PC-3 (cell line): ENCODE data around the gene LPXN. TPM values are rescaled to one million over a fixed set of nuclear protein-coding genes. Genes with fewer than 3 reads are reported as not detected.

ENCODE experiments used
- ATAC-seq: fragments of 200-7000 bp; cut with Tn5 transposase; 2 replicates; pipeline ENCODE4 v1.9.1; 2020; ENCODE audit warnings: mild to moderate bottlenecking, moderate library complexity
- BruUV-seq: library from RNA; stranded (reverse); fragments of 400-500 nt; replicated peaks from 2 replicates; lab custom pipeline; 2021; lab: Mats Ljungman, UMichigan
- CTCF ChIA-PET: fragments of 300-600 bp; sonication (Branson Sonifier 250); formaldehyde crosslinking; loops from one replicate; lab custom pipeline; 2022; ENCODE audit warnings: antibody characterized with exemption; lab: Charles Lee
- POLR2A ChIA-PET: fragments of 300-600 bp; sonication (Branson Sonifier 250); formaldehyde crosslinking; loops from one replicate; lab custom pipeline; 2022; ENCODE audit warnings: antibody characterized with exemption; ENCODE audit not compliant: unreplicated experiment; lab: Charles Lee
- DNase-seq: peaks from one replicate; pipeline ENCODE4 v3.0.0-alpha.2; 2015
- H2AFZ ChIP-seq: fragments of 300-600 bp; sonication (generic); 2 replicates; pipeline ENCODE4 v1.6.0; 2016; ENCODE audit warnings: antibody characterized with exemption, low read length
- H3F3A ChIP-seq: fragments of 300-600 bp; sonication (generic); one replicate; pipeline ENCODE4 v1.6.0; 2017; ENCODE audit warnings: antibody characterized with exemption, low read length, control low read depth, mild to moderate bottlenecking; ENCODE audit not compliant: unreplicated experiment
- H3K27ac ChIP-seq: fragments of 300-600 bp; sonication (generic); 2 replicates; pipeline ENCODE4 v1.5.1; 2016; ENCODE audit warnings: mild to moderate bottlenecking, low read length
- H3K27me3 ChIP-seq: fragments of 300-600 bp; sonication (generic); 2 replicates; pipeline ENCODE4 v1.6.1; 2016; ENCODE audit warnings: low read length, mixed read lengths
- H3K36me3 ChIP-seq: fragments of 300-600 bp; sonication (generic); 2 replicates; pipeline ENCODE4 v1.6.1; 2016; ENCODE audit warnings: low read depth, mixed run types, low read length, mixed read lengths
- H3K4me1 ChIP-seq: fragments of 300-600 bp; sonication (generic); 2 replicates; pipeline ENCODE4 v1.5.1; 2016; ENCODE audit warnings: low read length; ENCODE audit not compliant: insufficient read depth
- H3K4me2 ChIP-seq: fragments of 300-600 bp; sonication (generic); 2 replicates; pipeline ENCODE4 v1.6.0; 2016; ENCODE audit warnings: low read length
- H3K4me3 ChIP-seq: fragments of 300-600 bp; sonication (generic); 2 replicates; pipeline ENCODE4 v1.5.1; 2016; ENCODE audit warnings: mild to moderate bottlenecking, low read length, mixed read lengths
- H3K79me2 ChIP-seq: fragments of 300-600 bp; sonication (generic); 2 replicates; pipeline ENCODE4 v1.6.1; 2017; ENCODE audit warnings: low read length, mixed read lengths
- H3K9ac ChIP-seq: fragments of 300-600 bp; sonication (generic); 2 replicates; pipeline ENCODE4 v1.6.0; 2016; ENCODE audit warnings: mild to moderate bottlenecking, low read length
- H3K9me2 ChIP-seq: fragments of 300-600 bp; sonication (generic); replicated peaks from 2 replicates; pipeline ENCODE4 v1.6.1; 2016; ENCODE audit warnings: mixed run types, low read length, mixed read lengths
- H3K9me3 ChIP-seq: fragments of 300-600 bp; sonication (generic); 2 replicates; pipeline ENCODE4 v1.6.1; 2016; ENCODE audit warnings: low read length, mixed read lengths
- H4K20me1 ChIP-seq: fragments of 300-600 bp; sonication (generic); 2 replicates; pipeline ENCODE4 v1.6.1; 2016; ENCODE audit warnings: low read length, mixed read lengths
- EZH2 ChIP-seq: fragments of 300-600 bp; sonication (generic); IDR thresholded peaks from one replicate; pipeline ENCODE4 v1.6.1; 2017; ENCODE audit warnings: antibody characterized with exemption, mild to moderate bottlenecking, low read length; ENCODE audit not compliant: unreplicated experiment
- EZH2phosphoT487 ChIP-seq: fragments of 300-600 bp; sonication (generic); IDR thresholded peaks from 2 replicates; pipeline ENCODE4 v1.6.1; 2018; ENCODE audit warnings: mild to moderate bottlenecking, antibody characterized with exemption, low read length, borderline replicate concordance
- intact Hi-C: fragments of 100-400 bp; cut with micrococcal nuclease; formaldehyde crosslinking; loops from 2 replicates; pipeline ENCODE4 v1.9.0; 2023
- total RNA-seq: library from RNA; depleted of rRNA; stranded (reverse); fragments of >200 nt; gene quantifications from 2 replicates; pipeline ENCODE4 v1.2.3, GENCODE V29; 2014
- TF ChIP-seq, protein P1 (sequence below): fragments of 300-600 bp; sonication (generic); conservative IDR thresholded peaks from 2 replicates; pipeline ENCODE4 v1.5.1; 2017; ENCODE audit warnings: antibody characterized with exemption, low read depth, mild to moderate bottlenecking, low read length

The LPXN gene
- total RNA-seq, 1 experiment from 2014 or later: 12.1 TPM

DNA sequence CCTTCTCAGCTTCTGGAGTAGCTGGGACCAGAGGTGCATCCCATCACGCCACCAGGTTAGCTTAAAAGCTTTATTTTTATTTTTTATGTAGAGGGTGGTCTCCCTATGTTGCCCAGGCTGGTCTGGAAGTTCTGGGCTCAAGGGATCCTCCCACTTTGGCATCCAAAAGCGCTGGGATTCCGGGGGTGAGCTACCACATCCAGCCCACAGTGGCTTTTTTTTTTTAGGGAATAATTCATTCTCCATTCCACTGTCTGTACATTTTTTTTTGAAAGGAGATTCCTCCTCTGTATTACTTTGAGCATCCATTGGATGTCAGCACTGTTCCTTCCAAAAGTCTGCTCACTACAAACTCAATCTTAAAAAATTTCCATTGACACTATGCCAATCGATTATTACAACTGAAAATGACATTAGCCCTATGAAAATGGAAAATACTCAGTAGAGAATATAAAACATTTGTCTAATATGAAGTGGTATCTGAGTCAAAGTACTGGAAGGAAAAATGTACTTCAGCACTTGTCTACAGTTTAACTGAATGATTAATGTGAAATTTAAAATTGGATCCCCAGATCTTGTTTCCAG is 1.3 kb upstream of the LPXN start:
- peak overlapping the region; percentile 99 for H3K9ac ChIP-seq
- ATAC-seq: no peak

DNA sequence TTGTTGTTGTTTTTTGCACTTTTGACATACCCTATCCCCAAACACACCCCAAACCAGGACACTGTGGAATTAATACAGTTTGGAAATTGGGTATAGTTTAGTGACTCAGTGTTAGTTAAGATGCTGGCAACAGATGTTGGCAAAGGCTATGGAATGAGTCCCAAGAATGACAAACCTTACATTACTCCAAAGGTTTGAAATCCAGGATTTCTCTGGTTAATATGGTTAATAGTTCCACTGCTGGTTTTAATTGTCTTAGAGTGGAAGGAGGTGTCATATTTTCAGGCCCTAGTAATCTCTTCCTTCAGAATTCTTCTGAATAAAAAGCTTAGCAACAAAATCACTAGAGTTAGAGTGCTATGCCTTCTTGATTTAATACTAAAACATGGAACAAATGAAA is 775 bp downstream of the LPXN start:
- Histone ChIP-seq H3K9ac (peak overlapping the region; percentile 62), H3K9me3 (no peaks in the 10 kb centered on the region), H3K4me3 (peak overlapping the region; percentile 57), H3K27ac (peak overlapping the region; percentile 97), H3K36me3 (no peaks in the 10 kb centered on the region), H3K79me2 (peaks cover 41% of the 10 kb centered on the region), H3K4me2 (peak overlapping the region; percentile 92), H3F3A (peaks cover 20% of the 10 kb centered on the region), H3K9me2 (no peaks in the 10 kb centered on the region), H4K20me1 (peaks cover 2% of the 10 kb centered on the region; the same call in 1 of the 2 replicates), H2AFZ (no peak overlapping the region), H3K27me3 (no peaks in the 10 kb centered on the region), H3K4me1 (peaks cover 47% of the 10 kb centered on the region)
- ATAC-seq: no peak
- DNase-seq: peak; percentile 64
- no TSS peak for BruUV-seq
- POLR2A ChIA-PET: no interaction called here
- TF ChIP-seq EZH2: no peak
- TF ChIP-seq, protein P1, sequence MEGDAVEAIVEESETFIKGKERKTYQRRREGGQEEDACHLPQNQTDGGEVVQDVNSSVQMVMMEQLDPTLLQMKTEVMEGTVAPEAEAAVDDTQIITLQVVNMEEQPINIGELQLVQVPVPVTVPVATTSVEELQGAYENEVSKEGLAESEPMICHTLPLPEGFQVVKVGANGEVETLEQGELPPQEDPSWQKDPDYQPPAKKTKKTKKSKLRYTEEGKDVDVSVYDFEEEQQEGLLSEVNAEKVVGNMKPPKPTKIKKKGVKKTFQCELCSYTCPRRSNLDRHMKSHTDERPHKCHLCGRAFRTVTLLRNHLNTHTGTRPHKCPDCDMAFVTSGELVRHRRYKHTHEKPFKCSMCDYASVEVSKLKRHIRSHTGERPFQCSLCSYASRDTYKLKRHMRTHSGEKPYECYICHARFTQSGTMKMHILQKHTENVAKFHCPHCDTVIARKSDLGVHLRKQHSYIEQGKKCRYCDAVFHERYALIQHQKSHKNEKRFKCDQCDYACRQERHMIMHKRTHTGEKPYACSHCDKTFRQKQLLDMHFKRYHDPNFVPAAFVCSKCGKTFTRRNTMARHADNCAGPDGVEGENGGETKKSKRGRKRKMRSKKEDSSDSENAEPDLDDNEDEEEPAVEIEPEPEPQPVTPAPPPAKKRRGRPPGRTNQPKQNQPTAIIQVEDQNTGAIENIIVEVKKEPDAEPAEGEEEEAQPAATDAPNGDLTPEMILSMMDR: no peak
- TF ChIP-seq EZH2phosphoT487: no peak
- CTCF ChIA-PET: no interaction called here
- intact Hi-C loops: loop anchor here (5.0 kb wide), 3 partner anchors 183 to 1253 kb away; partner anchors contain the start of genes FAM111A and TNKS1BP1

More for the DNA sequence above, 1.3 kb upstream of the LPXN start:
- ChIA-PET CTCF (interaction anchor here (0.6 to 1.1 kb wide), 2 partner anchors 97 to 582 kb away, joined by 3 to 4 read pairs; no protein-coding TSS in a partner anchor), POLR2A (interaction anchor here (0.6 to 0.7 kb wide), 2 partner anchors 64 to 211 kb away, joined by 4 to 8 read pairs; no protein-coding TSS in a partner anchor)
- intact Hi-C loops: loop anchor here (1.0 to 5.0 kb wide), 6 partner anchors 53 to 1255 kb away; partner anchors contain the start of genes FAM111A and TNKS1BP1
- Histone ChIP-seq H3K9me3 (no peaks in the 10 kb centered on the region), H3K36me3 (peaks cover 4% of the 10 kb centered on the region; the same call in 1 of the 2 replicates), H2AFZ (peak overlapping the region; percentile 69), H3K4me3 (peak overlapping the region; percentile 80), H3K79me2 (peaks cover 58% of the 10 kb centered on the region), H3K4me1 (peaks cover 62% of the 10 kb centered on the region), H4K20me1 (peaks cover 23% of the 10 kb centered on the region), H3K27ac (peak overlapping the region; percentile 97), H3F3A (peaks cover 20% of the 10 kb centered on the region), H3K27me3 (no peaks in the 10 kb centered on the region), H3K4me2 (peak overlapping the region; percentile 92), H3K9me2 (no peaks in the 10 kb centered on the region)
- peak; percentile 44 for DNase-seq
- BruUV-seq: no TSS peak
- no peak for TF ChIP-seq EZH2
- TF ChIP-seq, protein P1: peak; percentile 72
